PC-3 (cell line): ENCODE data around the gene GUCY2D.

Experiments used
- EZH2 ChIP-seq: fragments of 300-600 bp; sonication (generic); IDR thresholded peaks from one replicate; pipeline ENCODE4 v1.6.1; 2017; ENCODE audit warnings: antibody characterized with exemption, mild to moderate bottlenecking, low read length; ENCODE audit not compliant: unreplicated experiment
- TF ChIP-seq, protein P1 (sequence below): fragments of 300-600 bp; sonication (generic); conservative IDR thresholded peaks from 2 replicates; pipeline ENCODE4 v1.5.1; 2017; ENCODE audit warnings: antibody characterized with exemption, low read depth, mild to moderate bottlenecking, low read length

DNA sequence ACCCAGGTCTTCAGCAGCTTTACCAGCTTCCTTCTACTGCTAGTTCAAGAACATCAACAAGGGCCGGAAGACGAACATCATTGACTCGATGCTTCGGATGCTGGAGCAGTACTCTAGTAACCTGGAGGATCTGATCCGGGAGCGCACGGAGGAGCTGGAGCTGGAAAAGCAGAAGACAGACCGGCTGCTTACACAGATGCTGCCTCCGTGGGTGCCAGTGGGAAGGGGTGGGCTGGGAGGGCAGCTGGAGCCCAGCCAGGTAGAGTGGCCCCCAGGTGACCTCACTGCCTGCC is 12.1 kb downstream of the GUCY2D start:
- TF ChIP-seq, protein P1, sequence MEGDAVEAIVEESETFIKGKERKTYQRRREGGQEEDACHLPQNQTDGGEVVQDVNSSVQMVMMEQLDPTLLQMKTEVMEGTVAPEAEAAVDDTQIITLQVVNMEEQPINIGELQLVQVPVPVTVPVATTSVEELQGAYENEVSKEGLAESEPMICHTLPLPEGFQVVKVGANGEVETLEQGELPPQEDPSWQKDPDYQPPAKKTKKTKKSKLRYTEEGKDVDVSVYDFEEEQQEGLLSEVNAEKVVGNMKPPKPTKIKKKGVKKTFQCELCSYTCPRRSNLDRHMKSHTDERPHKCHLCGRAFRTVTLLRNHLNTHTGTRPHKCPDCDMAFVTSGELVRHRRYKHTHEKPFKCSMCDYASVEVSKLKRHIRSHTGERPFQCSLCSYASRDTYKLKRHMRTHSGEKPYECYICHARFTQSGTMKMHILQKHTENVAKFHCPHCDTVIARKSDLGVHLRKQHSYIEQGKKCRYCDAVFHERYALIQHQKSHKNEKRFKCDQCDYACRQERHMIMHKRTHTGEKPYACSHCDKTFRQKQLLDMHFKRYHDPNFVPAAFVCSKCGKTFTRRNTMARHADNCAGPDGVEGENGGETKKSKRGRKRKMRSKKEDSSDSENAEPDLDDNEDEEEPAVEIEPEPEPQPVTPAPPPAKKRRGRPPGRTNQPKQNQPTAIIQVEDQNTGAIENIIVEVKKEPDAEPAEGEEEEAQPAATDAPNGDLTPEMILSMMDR: no peak
- TF ChIP-seq EZH2: no peak
